Left renal pelvis (tissue), 4 donors: ENCODE data around the gene LRFN4. TPM values are rescaled to one million over a fixed set of nuclear protein-coding genes. Genes with fewer than 3 reads are reported as not detected.

ENCODE experiments used
- DNase-seq, 4 donors: peaks; one replicate each; pipeline ENCODE4 v3.0.0-alpha.2; 2013; ENCODE audit warnings: low read depth in 4 of 4, low spot score in 3 of 4
- polyA plus RNA-seq, 4 donors: library from polyadenylated mRNA; unstranded; fragments of 120-200 nt; gene quantifications; one replicate each; pipeline ENCODE4 v1.2.1, GENCODE V29; 2013; ENCODE audit not compliant: insufficient read length in 4 of 4

LRFN4 gene
- polyA plus RNA-seq, 4 donors = 9.1 to 28.0 (median 12.7) TPM

- DNase-seq = no peak
Measured at GRCh38 chr11:66868726-66869566, 12.1 kb downstream of the LRFN4 start.

DNA sequence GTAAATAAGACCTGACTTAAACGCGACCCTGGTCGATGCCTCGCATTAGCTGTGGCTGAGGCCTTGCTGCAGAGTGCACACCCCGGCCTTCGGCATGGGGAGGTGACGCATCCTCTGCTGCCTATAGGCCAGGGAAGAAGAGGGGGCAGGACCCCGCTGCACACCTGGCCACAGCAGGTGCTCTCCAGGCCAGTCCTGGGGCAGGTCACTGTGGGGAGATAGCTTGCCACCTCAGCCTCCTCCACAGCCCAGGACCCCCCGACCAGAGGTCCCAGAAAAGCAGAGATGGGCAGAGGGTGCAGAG lies 12.7 kb downstream of the LRFN4 start:
- no peak for DNase-seq

DNA sequence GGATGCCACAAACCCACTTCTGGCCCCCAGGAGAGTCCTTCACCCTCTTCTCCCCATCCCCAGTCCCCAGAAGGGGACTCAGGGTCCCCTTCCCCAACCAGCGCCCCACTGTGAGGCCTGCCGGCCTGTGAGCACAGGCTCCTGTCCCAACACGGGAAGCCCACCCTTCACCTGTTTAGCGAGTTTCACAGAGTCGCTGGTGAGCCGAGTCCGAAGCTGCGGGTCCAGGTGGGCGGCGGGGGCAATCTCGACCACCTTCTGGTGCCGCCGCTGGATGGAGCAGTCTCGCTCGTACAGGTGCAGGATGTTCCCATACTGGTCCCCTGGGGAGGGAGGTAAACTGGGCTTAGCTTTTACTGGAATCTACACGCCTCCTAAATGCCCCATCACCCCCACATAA lies 13.3 kb downstream of the LRFN4 start:
- no peak for DNase-seq

DNA sequence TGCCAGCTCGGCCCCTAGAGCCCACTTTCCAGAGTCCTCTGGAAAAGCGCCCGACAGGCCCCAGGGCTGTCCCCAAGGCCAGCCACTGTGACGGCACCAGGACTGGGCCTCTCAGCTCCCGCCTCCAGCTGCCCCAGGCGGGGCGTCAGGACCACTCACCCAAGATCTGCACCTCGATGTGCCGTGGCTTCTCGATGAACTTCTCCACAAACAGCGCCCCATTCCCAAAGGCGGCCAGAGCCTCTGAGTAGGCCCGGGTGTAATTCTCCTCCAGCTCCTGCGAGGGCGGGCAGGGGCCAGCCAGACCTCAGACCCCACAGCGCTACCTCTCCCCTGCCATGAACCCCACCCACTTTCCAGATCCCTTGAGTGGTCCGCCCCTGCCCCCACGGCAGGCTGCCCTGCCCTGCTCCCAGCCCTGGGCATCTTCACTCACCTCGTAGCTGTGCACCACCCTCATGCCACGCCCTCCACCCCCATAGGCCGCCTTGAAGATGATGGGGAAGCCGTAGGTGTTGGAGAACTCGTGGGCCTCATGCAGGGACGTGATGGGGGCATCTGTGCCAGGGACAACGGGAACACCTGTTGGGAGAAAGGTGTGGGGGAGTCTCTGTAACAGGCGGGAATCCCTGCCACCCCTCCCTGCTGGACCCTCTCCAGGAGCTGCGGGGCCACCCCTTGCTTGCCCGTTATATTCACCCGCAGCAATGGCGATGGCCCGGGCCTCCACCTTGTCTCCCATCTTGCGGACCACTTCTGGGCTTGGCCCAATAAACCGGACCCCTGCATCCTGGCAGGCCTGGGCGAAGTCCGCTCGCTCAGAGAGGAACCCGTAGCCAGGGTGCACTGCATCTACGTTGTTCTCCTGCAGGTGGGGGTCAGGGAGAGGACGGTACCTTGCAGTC lies 14.0 kb downstream of the LRFN4 start:
- DNase-seq = no peak

DNA sequence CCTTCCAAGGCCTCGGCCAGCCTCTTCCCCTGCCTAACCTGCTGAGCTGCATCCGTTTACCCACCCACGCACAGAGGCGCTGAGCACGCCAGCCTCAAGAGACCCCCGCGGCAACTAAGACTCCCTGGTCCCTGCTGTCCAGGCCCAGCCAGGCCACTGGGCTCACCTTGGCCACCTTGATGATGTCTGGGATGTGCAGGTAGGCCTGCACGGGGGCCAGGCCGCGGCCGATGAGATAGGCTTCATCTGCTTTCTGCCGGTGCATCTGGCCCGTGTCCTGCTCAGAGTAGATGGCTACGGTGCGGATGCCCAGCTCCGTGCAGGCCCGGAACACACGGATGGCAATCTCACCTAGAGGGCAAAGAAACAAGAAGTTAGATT lies 14.6 kb downstream of the LRFN4 start:
- no peak for DNase-seq

DNA sequence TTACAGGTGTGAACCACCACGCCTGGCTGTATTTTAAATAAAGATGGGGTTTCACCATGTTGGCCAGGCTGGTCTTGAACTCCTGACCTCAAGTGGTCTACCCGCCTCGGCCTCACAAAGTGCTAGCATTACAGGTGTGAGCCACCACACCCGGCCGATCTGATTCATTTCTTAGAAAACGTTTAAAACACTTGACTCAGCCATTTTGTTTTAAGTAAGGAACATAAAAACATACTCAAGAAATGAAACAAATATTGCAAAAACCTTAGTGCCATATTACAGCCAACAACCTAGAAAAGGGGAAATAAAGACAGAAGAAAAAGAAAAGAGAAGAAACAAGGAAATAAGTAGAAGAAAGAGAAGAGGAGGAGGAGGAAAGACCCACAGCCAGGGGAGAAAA lies 17.4 kb downstream of the LRFN4 start:
- no peak for DNase-seq

DNA sequence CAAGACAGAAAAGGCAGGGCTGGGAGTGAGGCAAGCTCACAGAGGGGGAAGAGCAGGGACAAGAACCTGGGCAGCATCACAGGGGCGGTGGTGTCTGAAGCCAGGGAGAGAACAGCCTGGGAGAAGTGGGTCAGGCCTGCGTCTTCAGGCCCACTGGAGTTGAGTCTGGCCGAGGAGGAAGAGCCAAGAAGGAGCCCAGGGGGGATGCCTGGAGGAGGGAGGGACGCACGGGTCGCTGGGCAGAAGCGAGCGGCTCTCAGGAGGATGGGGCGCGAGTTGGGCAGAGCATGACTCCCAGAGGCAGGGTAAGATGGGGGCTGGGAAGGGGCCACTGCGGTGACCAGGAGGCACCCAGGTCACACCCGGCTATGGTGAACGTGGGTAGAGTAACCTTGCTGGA lies 18.5 kb downstream of the LRFN4 start:
- no peak for DNase-seq

GRCh38 chr11:66877588-66878385 lies 20.9 kb downstream of the LRFN4 start:
- DNase-seq = no peak

DNA sequence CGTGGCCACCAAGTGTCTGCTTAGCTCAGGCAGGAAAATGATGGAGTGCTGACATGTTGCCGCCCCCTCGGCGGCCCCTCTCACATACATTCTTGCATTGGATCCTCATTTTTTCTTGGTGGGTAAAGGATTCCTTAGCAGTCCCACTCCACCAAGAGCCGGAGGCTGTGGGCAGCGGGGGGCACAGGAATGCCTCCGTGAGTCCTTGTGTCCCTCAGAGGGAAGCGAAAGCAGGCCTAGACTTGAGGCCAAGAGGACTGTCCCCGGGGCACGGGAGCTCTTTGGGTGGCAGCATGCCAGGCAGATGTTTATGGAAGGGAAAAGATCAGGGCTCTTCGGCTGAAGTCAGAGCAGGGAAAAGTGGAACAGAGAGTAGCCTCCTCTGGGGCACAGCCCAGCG lies 21.6 kb downstream of the LRFN4 start:
- DNase-seq = no peak

DNA sequence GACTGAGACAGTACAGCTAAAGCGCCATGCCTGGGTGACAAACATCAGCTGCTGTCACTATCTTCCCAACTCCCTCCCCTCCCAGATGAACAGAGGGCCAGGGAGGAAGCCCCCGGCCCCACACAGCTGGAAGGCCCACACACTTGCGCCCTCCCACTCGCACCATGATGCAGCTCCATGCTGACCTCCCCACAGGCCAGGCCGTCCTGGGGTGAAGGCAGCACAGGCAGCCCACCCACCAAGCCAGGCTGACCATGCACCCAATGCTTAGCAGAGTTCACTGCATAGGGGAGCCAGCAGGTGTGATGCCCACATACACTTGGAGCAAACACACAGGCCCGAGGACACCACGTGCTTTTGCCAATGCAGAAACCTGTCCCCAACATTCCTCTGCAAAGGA lies 22.1 kb downstream of the LRFN4 start:
- no peak for DNase-seq

- no peak for DNase-seq
Measured at GRCh38 chr11:66879583-66879982, 22.7 kb downstream of the LRFN4 start.

DNA sequence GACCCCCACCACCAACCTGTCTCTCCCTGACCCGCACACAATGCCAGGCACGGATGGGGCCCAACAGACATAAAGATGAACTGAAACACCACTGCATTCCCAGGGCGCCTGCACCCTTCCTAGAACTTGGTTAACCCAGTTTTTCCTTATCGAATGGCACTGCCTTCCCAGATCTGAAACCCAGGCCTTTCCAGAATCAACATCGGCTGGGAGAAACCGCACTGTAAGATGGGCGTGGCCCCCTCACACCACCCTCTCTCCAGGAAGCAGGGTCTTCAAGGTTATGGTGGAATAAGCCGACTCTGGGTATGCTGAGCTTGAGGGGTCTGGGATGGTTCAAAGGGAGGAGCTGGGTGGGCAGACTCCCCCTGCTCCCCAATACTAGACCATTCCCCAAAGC lies 23.1 kb downstream of the LRFN4 start:
- DNase-seq = no peak

GRCh38 chr11:66880496-66881450 lies 23.9 kb downstream of the LRFN4 start:
- DNase-seq = no peak

- no peak for DNase-seq
Measured at GRCh38 chr11:66881451-66881835, 24.6 kb downstream of the LRFN4 start.

DNA sequence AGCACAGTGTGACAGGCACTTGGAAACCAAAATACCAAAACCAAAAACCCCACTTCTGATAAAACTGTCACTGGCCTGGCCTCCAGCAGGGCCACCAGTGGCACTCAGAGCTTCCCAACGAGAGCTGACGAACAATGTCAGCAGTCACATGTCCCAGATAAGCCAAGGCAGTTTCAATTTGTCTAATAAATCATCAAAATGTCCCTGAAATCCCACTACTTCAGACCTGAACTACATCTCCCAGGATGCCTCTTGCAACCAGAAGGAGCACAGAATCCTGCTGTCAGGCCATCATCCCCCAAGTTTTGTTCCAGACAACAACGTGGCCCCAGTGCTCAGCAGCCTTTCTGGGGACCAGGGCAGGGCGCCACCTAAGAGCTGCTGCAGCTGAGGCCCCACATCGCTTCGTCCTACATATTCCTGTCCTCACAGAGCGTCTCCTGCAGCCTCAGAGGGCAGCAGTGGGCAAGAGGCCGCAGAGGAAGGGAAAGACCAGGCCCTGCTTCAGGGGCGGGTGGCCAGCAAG lies 25.1 kb downstream of the LRFN4 start:
- DNase-seq = no peak

DNA sequence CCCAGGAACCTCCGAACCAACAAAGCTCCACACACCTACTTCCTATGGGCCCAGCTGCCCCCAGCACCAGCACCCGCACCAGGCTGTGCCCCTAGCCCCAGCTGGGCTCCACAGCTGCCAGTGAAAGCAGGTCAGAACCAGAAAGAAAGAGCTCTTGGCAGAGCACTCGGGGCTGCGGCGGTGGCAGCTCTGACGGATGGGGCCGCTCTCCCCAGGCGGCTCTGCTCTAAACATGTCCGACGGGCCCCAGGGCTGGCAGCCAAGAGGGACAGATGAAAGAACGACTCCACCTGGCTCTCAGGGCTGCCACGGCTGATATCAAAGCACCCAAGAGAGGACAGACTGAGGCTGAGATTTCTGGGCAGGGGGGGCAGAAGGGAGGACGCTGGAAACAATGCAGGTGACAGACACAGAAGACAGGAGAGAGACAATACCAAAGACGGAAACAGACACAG lies 25.7 kb downstream of the LRFN4 start:
- DNase-seq = no peak

DNA sequence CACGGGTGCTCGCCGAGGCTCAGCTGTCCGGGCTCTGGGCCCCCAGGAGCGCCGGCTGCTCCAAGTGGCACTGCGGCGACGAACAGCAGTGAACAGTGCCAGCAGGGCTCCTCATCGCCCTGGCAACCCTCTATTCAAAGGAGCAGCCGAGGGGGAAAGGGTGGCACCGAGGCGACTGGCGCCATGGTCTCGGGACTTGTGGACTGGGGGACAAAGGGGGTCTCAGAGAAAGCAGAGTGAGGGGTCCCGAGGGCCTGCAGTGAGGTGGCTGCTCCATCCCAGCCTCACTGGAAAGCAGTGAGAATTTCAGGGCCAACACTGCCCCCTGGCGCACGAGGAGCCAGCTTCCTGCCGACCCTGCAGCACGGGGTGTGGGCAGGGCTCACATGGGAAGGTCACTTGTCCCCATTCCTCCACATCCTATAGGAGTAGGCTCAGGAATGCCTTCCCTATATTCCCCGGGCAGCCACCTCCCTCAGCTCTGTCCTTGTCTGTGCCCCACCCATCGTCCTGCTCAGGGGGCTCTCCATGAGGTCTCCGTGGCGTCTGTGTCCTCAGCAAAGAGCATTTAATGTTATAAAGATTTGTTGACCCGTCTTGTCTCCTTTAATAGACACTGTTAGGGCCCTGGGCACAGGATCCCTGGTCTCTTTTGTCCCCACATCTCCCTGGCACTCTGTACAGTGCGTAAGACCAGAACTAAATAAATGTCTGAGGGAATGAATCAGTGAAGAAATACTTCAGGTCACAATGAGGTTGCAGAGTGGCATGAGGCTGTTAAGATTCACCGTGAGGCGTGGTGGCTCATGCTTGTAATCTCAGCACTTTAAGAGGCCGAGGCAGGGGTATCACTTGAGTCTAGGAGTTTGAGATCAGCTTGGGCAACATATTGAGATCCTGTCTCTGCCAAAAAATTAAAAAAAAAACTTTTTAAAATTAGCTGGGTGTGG lies 26.4 kb downstream of the LRFN4 start:
- no peak for DNase-seq

GRCh38 chr11:66884443-66884842 lies 27.6 kb downstream of the LRFN4 start:
- DNase-seq = no peak

GRCh38 chr11:66885469-66885868 lies 28.6 kb downstream of the LRFN4 start:
- DNase-seq = no peak
